Small intestine (tissue), 7 donors: ENCODE results near the gene CCDC102A. TPM values are rescaled to one million over a fixed set of nuclear protein-coding genes. Genes with fewer than 3 reads are reported as not detected.
"Not testable (repeated sequence)": the region's sequence is repeated elsewhere in the genome, so short reads cannot be mapped to it uniquely, and the experiment has no call there.

Source experiments
- DNase-seq, 2 donors: peaks; one replicate each; pipeline versions ENCODE4 v3.0.0 to v3.0.0-alpha.2; 2013
- FAIRE-seq: peaks from 2 replicates; lab custom pipeline; 2012; peaks lifted over from hg19 to GRCh38; lab: Jason Lieb, UNC
- H3K27ac ChIP-seq, 3 donors: one replicate each; pipeline ENCODE4 v1.5.1; 2013; ENCODE audit warnings: low read length in 2 of 3, mild to moderate bottlenecking in 2 of 3, control low read depth in 1 of 3, inconsistent platforms in 1 of 3, low read depth in 1 of 3, moderate library complexity in 1 of 3
- H3K27me3 ChIP-seq, 3 donors: one replicate each; pipeline ENCODE4 v1.6.1; 2013; ENCODE audit warnings: low read length in 3 of 3, inconsistent platforms in 1 of 3; ENCODE audit not compliant: control insufficient read depth in 3 of 3, insufficient read depth in 3 of 3
- H3K36me3 ChIP-seq, 3 donors: one replicate each; pipeline ENCODE4 v1.6.1; 2013; ENCODE audit warnings: low read length in 3 of 3, inconsistent platforms in 1 of 3, low read depth in 1 of 3, mild to moderate bottlenecking in 1 of 3, moderate library complexity in 1 of 3; ENCODE audit not compliant: control insufficient read depth in 3 of 3, insufficient read depth in 2 of 3
- H3K4me1 ChIP-seq, 3 donors: one replicate each; pipeline ENCODE4 v1.6.1; 2013; ENCODE audit warnings: low read length in 2 of 3, inconsistent platforms in 1 of 3, low read depth in 1 of 3, mild to moderate bottlenecking in 1 of 3, moderate library complexity in 1 of 3; ENCODE audit not compliant: control insufficient read depth in 3 of 3, insufficient read depth in 2 of 3
- H3K4me3 ChIP-seq, 3 donors: one replicate each; pipeline ENCODE4 v1.5.1; 2013; ENCODE audit warnings: low read length in 3 of 3, control low read depth in 1 of 3, inconsistent platforms in 1 of 3, low read depth in 1 of 3, mild to moderate bottlenecking in 1 of 3, moderate library complexity in 1 of 3
- H3K9me3 ChIP-seq, 2 donors: one replicate each; pipeline ENCODE4 v1.6.1; 2013; ENCODE audit warnings: low read depth in 1 of 2, low read length in 1 of 2; ENCODE audit not compliant: control insufficient read depth in 2 of 2, insufficient read depth in 1 of 2
- WGBS, 3 donors: extraction: QIAGEN DNeasy Blood & Tissue Kit; methylation state at CpG; one replicate each; pipeline ENCODE4 v1.1.7; 2013; 5-methylcytosine and 5-hydroxymethylcytosine counted together
- polyA plus RNA-seq, 4 donors: library from polyadenylated mRNA; stranded (reverse) in 3 of 4; unstranded in 1 of 4; fragments of 200-250 nt in 3 of 4; fragments of 120-200 nt in 1 of 4; gene quantifications; one replicate each; pipeline versions ENCODE4 v1.2.1 to v1.2.3, GENCODE V29; 2013
- donor health status: healthy with polysubstance abuse.
- donor health status: control.
- donor health status: control.
- donor health status: Bipolar disorder and iron deficiency.
- donor health status: healthy.

Gene CCDC102A
- polyA plus RNA-seq, 4 donors, result 1.1 to 4.5 (median 2.2) TPM

- FAIRE-seq, result no peak
- 61 to 73% (median 71%) methylated on average over 7 of the region's 7 CpGs for WGBS, 3 donors
- H3K9me3 ChIP-seq, result no peaks in the 10 kb centered on the region
These were observed 34.9 kb downstream of the CCDC102A start for GRCh38 chr16:57501492-57501891.

GRCh38 chr16:57500578-57501111, 35.7 kb downstream of the CCDC102A start:
- FAIRE-seq (no peak), DNase-seq (peak in 1 of 2 donors; percentile 42)
- H3K27ac ChIP-seq, result no peak overlapping the region
- H3K36me3 ChIP-seq, result no peaks in the 10 kb centered on the region
- peaks cover 0 to 6% (median 0%) of the 10 kb centered on the region in 3 donors for H3K4me1 ChIP-seq
- H3K27me3 ChIP-seq, result no peaks in the 10 kb centered on the region
- no peak overlapping the region for H3K4me3 ChIP-seq
- WGBS, 3 donors, result 56 to 73% (median 58%) methylated on average over 9 of the region's 9 CpGs
- H3K9me3 ChIP-seq, result no peaks in the 10 kb centered on the region

More at GRCh38 chr16:57501492-57501891, 34.9 kb downstream of the CCDC102A start:
- H3K27me3 ChIP-seq, result no peaks in the 10 kb centered on the region
- no peak overlapping the region for H3K27ac ChIP-seq
- DNase-seq, result no peak
- H3K4me3 ChIP-seq, result no peak overlapping the region
- no peaks in the 10 kb centered on the region for H3K36me3 ChIP-seq
- H3K4me1 ChIP-seq, result peaks cover 0 to 6% (median 0%) of the 10 kb centered on the region in 3 donors

GRCh38 chr16:57499941-57500340, 36.4 kb downstream of the CCDC102A start:
- H3K4me1 ChIP-seq, H3K27ac ChIP-seq, DNase-seq, H3K9me3 ChIP-seq, H3K4me3 ChIP-seq, H3K27me3 ChIP-seq, H3K36me3 ChIP-seq, FAIRE-seq: not testable (repeated sequence)
- 92 to 95% (median 94%) methylated on average over 11 of the region's 11 CpGs for WGBS, 3 donors

DNA sequence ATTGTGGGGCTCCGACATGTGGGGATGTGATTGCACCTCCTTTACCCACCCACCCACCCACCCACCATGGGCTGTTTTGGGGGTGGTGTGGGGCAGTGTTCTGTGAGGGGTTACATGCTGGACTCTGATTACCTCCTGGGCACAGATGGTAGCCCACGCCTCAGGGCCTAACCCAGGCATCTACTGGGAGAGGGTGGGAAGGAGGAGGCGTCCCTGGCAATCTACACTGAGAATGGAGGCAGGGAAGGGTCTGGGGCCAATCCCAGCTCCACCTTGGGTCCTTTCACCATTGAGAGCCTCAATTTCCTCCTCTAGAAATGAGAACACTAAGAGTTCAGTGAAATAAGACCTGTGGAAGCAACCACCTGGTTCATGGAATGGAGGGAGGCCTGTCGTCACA, 38.3 kb downstream of the CCDC102A start:
- no peaks in the 10 kb centered on the region for H3K27me3 ChIP-seq
- DNase-seq, result no peak
- H3K4me1 ChIP-seq, result peaks cover 0 to 6% (median 0%) of the 10 kb centered on the region in 3 donors
- FAIRE-seq, result no peak
- no peak overlapping the region for H3K27ac ChIP-seq
- H3K9me3 ChIP-seq, result no peaks in the 10 kb centered on the region
- H3K36me3 ChIP-seq, result no peaks in the 10 kb centered on the region
- no peak overlapping the region for H3K4me3 ChIP-seq
- 85 to 91% (median 86%) methylated on average over 4 of the region's 4 CpGs for WGBS, 3 donors

DNA sequence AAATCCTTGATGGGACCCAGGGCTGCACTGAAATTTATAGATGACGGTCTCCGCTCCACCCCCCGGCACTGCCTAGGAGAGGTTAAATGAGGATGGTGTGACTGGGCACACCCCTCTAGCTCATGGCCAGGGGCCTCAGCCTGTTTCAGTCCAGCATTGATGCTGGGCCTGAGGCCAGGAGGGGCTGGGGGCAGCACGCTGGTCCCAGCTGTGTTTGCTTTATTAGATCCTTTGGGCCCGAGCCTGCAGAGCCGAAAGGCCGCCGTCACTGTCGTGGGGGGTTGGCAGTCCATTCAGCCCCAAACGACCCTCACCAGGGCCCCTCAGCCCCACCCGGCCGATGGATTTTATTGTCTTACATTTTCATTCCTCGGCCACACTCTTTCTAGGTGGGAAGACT, 39.2 kb downstream of the CCDC102A start:
- Histone ChIP-seq H3K27me3 (no peaks in the 10 kb centered on the region), H3K9me3 (no peaks in the 10 kb centered on the region), H3K4me1 (peaks cover 0 to 6% (median 0%) of the 10 kb centered on the region in 3 donors), H3K27ac (no peak overlapping the region), H3K4me3 (no peak overlapping the region), H3K36me3 (no peaks in the 10 kb centered on the region)
- FAIRE-seq, result no peak
- WGBS, 3 donors, result 71 to 86% (median 80%) methylated on average over 13 of the region's 13 CpGs
- no peak for DNase-seq

GRCh38 chr16:57493767-57494166, 42.6 kb downstream of the CCDC102A start:
- H3K4me1 ChIP-seq, result no peaks in the 10 kb centered on the region
- no peaks in the 10 kb centered on the region for H3K27me3 ChIP-seq
- 92 to 93% (median 93%) methylated on average over 4 of the region's 4 CpGs for WGBS, 3 donors
- no peak overlapping the region for H3K27ac ChIP-seq
- DNase-seq (no peak), FAIRE-seq (no peak)
- H3K4me3 ChIP-seq, result no peak overlapping the region
- peaks cover 0 to 8% of the 10 kb centered on the region in 2 donors for H3K9me3 ChIP-seq
- no peaks in the 10 kb centered on the region for H3K36me3 ChIP-seq

DNA sequence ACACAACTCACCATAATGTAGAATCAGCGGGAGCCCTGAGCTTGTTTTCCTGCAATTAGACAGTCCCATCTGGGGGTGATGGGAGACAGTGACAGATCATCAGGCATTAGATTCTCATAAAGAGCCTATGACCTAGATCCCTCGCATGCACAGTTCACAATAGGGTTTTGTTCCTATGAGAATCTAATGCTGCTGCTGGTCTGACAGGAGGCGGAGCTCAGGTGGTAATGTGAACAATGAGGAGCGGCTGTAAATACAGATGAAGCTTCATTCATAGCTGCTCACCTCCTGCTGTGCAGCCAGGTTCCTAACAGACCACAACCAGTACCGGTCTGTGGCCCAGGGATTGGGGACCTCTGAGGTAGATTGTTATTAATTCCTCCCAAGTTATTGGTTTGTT, 47.1 kb downstream of the CCDC102A start:
- peaks cover 0 to 8% of the 10 kb centered on the region in 2 donors for H3K9me3 ChIP-seq
- H3K36me3 ChIP-seq, result peaks cover 0 to 2% (median 0%) of the 10 kb centered on the region in 3 donors
- WGBS, 3 donors, result 88 to 92% (median 91%) methylated on average over 5 of the region's 5 CpGs
- H3K4me3 ChIP-seq, result no peak overlapping the region
- FAIRE-seq (no peak), DNase-seq (no peak)
- H3K27me3 ChIP-seq, result no peaks in the 10 kb centered on the region
- H3K27ac ChIP-seq, result no peak overlapping the region
- H3K4me1 ChIP-seq, result peaks cover 0 to 9% (median 5%) of the 10 kb centered on the region in 3 donors

GRCh38 chr16:57486858-57487834, 49.2 kb downstream of the CCDC102A start:
- FAIRE-seq, result no peak
- H3K27me3 ChIP-seq, result no peaks in the 10 kb centered on the region
- peak overlapping the region in 1 of 3 donors; percentile 56 for H3K27ac ChIP-seq
- WGBS, 3 donors, result 84 to 93% (median 88%) methylated on average over 8 of the region's 8 CpGs
- peaks cover 0 to 28% (median 7%) of the 10 kb centered on the region in 3 donors for H3K4me1 ChIP-seq
- H3K4me3 ChIP-seq, result peak overlapping the region in 1 of 3 donors; percentile 37
- H3K9me3 ChIP-seq, result peaks cover 0 to 8% of the 10 kb centered on the region in 2 donors
- H3K36me3 ChIP-seq, result peaks cover 0 to 15% (median 0%) of the 10 kb centered on the region in 3 donors
- no peak for DNase-seq
